ENCODE measurements around the gene TNPO1. TPM values are rescaled to one million over a fixed set of nuclear protein-coding genes. Genes with fewer than 3 reads are reported as not detected.
"Not testable (repeated sequence)": the region's sequence is repeated elsewhere in the genome, so short reads cannot be mapped to it uniquely, and the experiment has no call there.

The TNPO1 gene
- total and polyA plus RNA-seq, 2 donors (not counting 1 experiment from before 2014, with no cell fraction given): 93.7 to 226 TPM

GRCh38 chr5:72796001-72796400, 20.5 kb upstream of the TNPO1 start:
- H3K4me1 ChIP-seq (ENCODE audit: control insufficient read depth, extremely low read depth, insufficient read depth, low read length): no peaks in the 10 kb centered on the region
- no peak overlapping the region for H3K4me3 ChIP-seq (replicated peaks in 1 of 4; ENCODE audit: control extremely low read depth in 1 of 4, insufficient read depth in 1 of 4, low read depth in 3 of 4, low read length in 4 of 4)
- H2AFZ ChIP-seq (ENCODE audit: low read length): no peak overlapping the region
- H4K20me1 ChIP-seq (ENCODE audit: control insufficient read depth, extremely low read depth, insufficient read depth, low read length): no peaks in the 10 kb centered on the region
- DNase-seq (ENCODE audit: low read depth in 2 of 2): no peak
- H3K79me2 ChIP-seq (ENCODE audit: control insufficient read depth, insufficient read depth, low read length): no peaks in the 10 kb centered on the region
- no peak overlapping the region for H3K9ac ChIP-seq (ENCODE audit: insufficient read depth, low read length)
- TF ChIP-seq EZH2 (IDR thresholded peaks at IDR 0.05; ENCODE audit: low read length, missing control alignments) (no peak), CTCF (conservative IDR thresholded peaks at IDR 0.05 in 1 of 2, IDR thresholded peaks at IDR 0.05 in 1 of 2; ENCODE audit: low read depth in 1 of 2, low read length in 2 of 2) (no peak)
- no peaks in the 10 kb centered on the region for H3K27me3 ChIP-seq (ENCODE audit: control insufficient read depth, insufficient read depth, low read length)
- no peaks in the 10 kb centered on the region for H3K36me3 ChIP-seq (ENCODE audit: control insufficient read depth, insufficient read depth, low read length)
- H3K27ac ChIP-seq (ENCODE audit: insufficient read depth, low read length): no peak overlapping the region
- no peak overlapping the region for H3K4me2 ChIP-seq (ENCODE audit: extremely low read depth, insufficient read depth, low read length)
- H3K9me3 ChIP-seq (ENCODE audit: control insufficient read depth, insufficient read depth, low read depth, low read length): no peaks in the 10 kb centered on the region

GRCh38 chr5:72799721-72800120, 16.7 kb upstream of the TNPO1 start:
- no peaks in the 10 kb centered on the region for H3K4me1 ChIP-seq (ENCODE audit: control insufficient read depth, extremely low read depth, insufficient read depth, low read length)
- H2AFZ ChIP-seq (ENCODE audit: low read length): no peak overlapping the region
- H3K36me3 ChIP-seq (ENCODE audit: control insufficient read depth, insufficient read depth, low read length): no peaks in the 10 kb centered on the region
- no peaks in the 10 kb centered on the region for H3K79me2 ChIP-seq (ENCODE audit: control insufficient read depth, insufficient read depth, low read length)
- H4K20me1 ChIP-seq (ENCODE audit: control insufficient read depth, extremely low read depth, insufficient read depth, low read length): no peaks in the 10 kb centered on the region
- no peak overlapping the region for H3K27ac ChIP-seq (ENCODE audit: insufficient read depth, low read length)
- H3K27me3 ChIP-seq (ENCODE audit: control insufficient read depth, insufficient read depth, low read length): no peaks in the 10 kb centered on the region
- H3K4me3 ChIP-seq (replicated peaks in 1 of 4; ENCODE audit: control extremely low read depth in 1 of 4, insufficient read depth in 1 of 4, low read depth in 3 of 4, low read length in 4 of 4): no peak overlapping the region
- H3K4me2 ChIP-seq (ENCODE audit: extremely low read depth, insufficient read depth, low read length): no peak overlapping the region
- TF ChIP-seq CTCF (conservative IDR thresholded peaks at IDR 0.05 in 1 of 2, IDR thresholded peaks at IDR 0.05 in 1 of 2; ENCODE audit: low read depth in 1 of 2, low read length in 2 of 2) (no peak), EZH2 (IDR thresholded peaks at IDR 0.05; ENCODE audit: low read length, missing control alignments) (no peak)
- H3K9ac ChIP-seq (ENCODE audit: insufficient read depth, low read length): no peak overlapping the region
- DNase-seq (ENCODE audit: low read depth in 2 of 2): no peak
- H3K9me3 ChIP-seq (ENCODE audit: control insufficient read depth, insufficient read depth, low read depth, low read length): no peaks in the 10 kb centered on the region

GRCh38 chr5:72808637-72809036, 7.8 kb upstream of the TNPO1 start:
- H3K9me3 ChIP-seq (ENCODE audit: control insufficient read depth, insufficient read depth, low read depth, low read length); H3K36me3 ChIP-seq (ENCODE audit: control insufficient read depth, insufficient read depth, low read length); H3K9ac ChIP-seq (ENCODE audit: insufficient read depth, low read length); H3K27me3 ChIP-seq (ENCODE audit: control insufficient read depth, insufficient read depth, low read length); H4K20me1 ChIP-seq (ENCODE audit: control insufficient read depth, extremely low read depth, insufficient read depth, low read length); H3K79me2 ChIP-seq (ENCODE audit: control insufficient read depth, insufficient read depth, low read length); DNase-seq (ENCODE audit: low read depth in 2 of 2); H3K4me1 ChIP-seq (ENCODE audit: control insufficient read depth, extremely low read depth, insufficient read depth, low read length); H3K4me2 ChIP-seq (ENCODE audit: extremely low read depth, insufficient read depth, low read length); H3K4me3 ChIP-seq (replicated peaks in 1 of 4; ENCODE audit: control extremely low read depth in 1 of 4, insufficient read depth in 1 of 4, low read depth in 3 of 4, low read length in 4 of 4); H2AFZ ChIP-seq (ENCODE audit: low read length); H3K27ac ChIP-seq (ENCODE audit: insufficient read depth, low read length): not testable (repeated sequence)
